Kasumi-1 (cell line): ENCODE measurements around the gene CLIP4.

ENCODE experiments used
- DNase-seq, 2 experiments: peaks; one replicate each; lab custom pipeline; 2025; lab: John Stamatoyannopoulos, UW

CLIP4 gene

GRCh38 chr2:29189052-29189451, 73.8 kb downstream of the CLIP4 start:
- no peak for DNase-seq

DNA sequence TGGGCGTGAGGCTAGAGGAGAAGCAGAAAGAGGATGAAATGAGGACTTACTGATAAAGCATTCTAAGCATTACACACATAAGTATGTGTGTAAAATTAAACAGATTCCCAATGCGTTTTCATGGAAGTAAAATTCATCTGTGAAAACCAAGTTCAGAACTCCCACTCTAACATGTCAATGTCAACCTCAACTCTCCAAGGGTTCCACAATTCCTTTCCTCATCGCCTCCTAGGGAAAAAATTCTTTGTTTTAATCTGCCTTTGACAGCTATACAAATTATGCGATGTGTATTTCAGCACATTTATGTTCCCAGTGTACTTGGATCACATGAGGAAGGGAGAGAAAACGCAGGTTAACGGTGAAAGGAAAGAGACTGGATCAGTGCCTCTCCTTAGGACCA, 76.6 kb downstream of the CLIP4 start:
- no peak for DNase-seq

GRCh38 chr2:29192526-29192925, 77.3 kb downstream of the CLIP4 start:
- no peak for DNase-seq

GRCh38 chr2:29193111-29193510, 77.9 kb downstream of the CLIP4 start:
- DNase-seq: no peak

DNA sequence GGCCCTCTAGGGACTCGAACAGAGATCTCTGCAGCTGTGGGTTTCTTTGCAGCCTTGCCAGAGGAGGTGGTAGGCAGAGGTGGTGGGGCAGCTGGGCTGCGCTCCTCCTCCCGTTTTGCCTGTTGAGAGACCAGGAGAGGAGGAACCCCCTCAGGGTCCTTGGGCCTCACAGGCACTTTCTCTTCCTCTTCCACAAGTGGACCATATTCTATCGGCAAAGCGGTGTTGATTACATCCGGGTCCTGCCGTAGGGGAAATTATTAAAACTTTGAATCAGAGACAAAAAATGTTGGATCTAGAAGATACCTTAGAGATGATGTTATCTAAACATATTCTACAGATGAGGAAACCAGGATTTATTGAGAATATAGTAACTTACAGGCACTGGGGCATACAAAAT, 78.5 kb downstream of the CLIP4 start:
- DNase-seq: no peak

DNA sequence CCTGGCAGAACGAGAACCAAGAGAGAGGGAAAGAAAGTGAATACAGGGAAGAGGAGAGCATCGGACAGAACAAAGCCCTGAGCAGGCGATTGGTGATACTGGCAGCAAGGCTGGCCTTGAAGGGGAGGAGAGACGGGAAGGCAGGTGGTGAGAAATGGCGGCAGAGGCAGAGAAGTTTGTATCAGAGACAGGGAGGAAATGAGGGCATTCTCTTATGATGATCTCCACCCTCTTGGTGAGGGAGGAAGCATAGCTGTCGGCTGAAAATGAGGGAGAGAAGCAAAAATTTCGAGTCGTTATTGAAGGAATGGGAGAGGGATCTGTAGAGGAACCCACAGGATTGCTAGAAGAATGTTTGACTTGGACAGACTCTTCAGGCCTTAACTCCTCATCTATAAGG, 80.6 kb downstream of the CLIP4 start:
- no peak for DNase-seq

- DNase-seq: peak; percentile 59 to 66
Measured at GRCh38 chr2:29196792-29197788, 81.9 kb downstream of the CLIP4 start.

GRCh38 chr2:29201979-29202378, 86.8 kb downstream of the CLIP4 start:
- no peak for DNase-seq

DNA sequence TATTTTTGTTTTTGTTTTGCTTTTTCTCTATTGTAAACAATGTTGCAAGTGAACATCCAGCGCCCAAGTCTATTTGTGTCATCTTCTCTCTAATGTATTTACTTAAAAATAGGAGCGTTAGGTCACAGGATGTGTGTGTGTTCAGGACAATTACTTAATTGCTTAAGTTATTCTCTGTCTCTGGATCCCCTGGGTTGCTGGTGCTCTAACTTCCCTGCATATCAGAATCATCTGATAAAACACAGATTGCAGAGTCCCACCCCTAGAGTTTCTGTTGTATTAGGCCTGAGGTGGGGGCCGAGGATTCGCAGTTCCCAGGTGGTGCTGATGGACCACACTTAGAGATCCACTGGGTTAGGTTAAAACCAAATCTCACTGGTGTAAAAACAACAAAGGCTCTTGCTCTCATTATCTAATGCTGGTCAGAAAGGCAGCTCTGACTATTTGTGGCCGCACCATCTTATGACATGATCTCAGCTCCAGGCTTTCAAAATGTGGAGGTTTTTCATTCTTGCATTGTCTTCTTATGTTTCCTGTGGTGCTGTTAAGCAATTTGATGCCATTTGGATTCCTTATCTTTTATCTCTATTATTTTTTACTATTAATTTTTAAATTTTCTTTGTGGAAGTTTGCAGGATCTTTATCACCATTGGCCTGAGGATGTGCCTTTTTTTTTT, 87.7 kb downstream of the CLIP4 start:
- no peak for DNase-seq

DNA sequence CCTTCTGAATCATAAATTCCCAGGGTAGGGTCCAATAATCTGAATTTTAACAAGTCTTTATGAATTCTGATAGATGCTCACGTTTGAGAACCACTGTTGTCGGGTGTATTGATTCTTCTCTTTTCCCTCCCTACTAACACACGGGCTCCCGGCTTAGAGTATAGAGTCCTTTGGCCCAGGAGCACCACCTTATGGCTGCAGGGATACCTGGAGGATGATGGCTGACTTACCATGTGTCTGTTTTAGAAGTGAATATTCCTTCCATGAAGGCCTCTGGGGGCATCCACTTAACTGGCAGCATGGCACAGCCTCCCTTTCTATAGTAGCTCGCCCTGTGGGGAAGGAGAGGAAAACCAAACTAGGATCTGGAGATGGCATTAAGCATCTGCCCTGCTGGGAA, 91.7 kb downstream of the CLIP4 start:
- no peak for DNase-seq

DNA sequence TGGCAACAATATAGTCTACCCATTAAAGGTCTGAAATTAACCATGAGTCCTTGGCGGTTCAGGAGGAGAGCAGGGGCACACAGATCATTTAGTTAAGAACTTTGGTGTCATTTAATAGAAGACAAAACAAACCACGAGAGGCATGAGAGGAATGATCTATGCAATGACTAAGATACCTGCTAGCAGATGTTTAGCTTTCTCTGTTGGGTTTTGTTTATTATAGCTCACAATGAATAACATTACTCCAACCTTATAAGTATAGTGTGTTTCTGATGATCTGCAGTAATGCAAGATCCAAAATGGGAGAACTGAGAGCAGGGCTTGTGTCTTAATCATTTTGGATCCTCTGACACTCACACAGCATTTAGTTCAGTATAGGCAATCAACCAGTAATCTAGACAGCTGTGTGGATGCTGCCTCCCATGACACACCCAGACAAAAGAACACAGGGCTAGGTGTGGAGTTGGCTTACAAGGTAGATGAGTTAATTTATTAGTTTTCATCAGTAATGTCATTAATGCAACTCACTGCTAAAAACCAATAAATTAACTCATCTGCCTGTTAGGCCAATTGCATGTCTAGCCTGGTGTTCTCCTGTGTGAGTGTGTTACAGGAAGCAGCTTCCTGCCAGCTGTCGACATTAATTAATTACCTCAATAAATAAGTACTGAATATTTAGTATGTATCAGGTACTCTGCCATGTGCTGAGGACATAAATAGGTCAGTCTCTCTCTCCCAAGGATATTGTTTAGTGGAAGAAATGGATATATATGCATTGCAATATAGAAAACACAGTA, 92.3 kb downstream of the CLIP4 start:
- DNase-seq: no peak

DNA sequence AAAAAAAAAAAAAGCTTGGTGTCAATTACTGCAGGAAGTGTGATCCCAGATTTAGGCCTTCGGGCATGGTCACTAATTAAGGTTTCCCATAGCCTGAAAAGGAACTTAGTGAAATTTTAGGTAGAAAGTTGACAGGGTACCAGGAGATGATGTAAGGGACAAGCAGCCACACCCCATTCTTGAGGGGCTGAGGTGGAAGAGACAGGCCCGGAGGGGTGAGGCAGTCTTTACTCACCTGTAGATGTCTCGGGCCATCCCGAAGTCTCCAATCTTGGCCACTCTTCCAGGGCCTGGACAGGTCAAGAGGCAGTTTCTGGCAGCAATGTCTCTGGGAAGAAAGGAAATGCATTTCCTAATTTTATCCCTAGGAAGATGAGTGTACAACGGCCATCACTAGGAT, 94.3 kb downstream of the CLIP4 start:
- no peak for DNase-seq

- no peak for DNase-seq
Measured at GRCh38 chr2:29212009-29212408, 96.8 kb downstream of the CLIP4 start.

DNA sequence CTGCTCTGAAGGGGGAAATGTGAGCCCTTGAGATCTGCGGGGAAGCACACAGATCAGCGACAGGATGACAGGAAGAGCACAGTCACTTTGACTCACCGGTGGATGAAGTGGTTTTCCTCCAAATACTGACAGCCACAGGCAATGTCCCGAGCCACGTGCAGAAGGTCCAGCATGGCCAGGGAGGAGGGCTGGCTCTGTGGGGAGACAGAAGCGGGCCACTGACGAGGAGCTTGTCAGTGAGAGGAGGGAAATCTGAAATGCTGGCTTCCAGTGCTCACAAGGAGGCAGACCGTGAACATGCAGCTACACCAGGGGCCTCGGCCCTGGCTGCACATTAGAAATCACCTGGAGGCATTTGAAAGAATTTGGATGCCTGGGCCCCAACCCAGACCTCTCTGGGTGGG, 98.7 kb downstream of the CLIP4 start:
- DNase-seq: no peak

DNA sequence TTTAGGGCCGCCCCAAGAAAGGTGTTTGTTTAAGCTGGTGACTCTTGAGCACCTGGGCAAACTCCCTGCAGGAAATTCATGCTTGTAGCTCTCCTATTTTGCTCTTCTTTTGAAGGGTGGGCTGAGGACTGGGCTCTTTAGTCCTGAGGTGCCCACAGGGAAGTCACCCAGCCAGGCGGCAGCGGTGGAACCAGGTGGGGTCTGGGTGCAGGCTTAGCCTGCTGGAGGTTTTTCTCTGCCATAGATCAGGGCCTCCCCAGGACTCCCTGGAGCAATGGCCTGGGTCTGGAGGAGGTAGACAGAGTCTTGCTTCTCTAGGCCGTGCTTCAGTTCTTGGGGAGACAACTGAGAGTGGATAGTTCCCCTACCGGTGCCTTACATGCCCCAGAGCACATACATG, 99.9 kb downstream of the CLIP4 start:
- DNase-seq: no peak

DNA sequence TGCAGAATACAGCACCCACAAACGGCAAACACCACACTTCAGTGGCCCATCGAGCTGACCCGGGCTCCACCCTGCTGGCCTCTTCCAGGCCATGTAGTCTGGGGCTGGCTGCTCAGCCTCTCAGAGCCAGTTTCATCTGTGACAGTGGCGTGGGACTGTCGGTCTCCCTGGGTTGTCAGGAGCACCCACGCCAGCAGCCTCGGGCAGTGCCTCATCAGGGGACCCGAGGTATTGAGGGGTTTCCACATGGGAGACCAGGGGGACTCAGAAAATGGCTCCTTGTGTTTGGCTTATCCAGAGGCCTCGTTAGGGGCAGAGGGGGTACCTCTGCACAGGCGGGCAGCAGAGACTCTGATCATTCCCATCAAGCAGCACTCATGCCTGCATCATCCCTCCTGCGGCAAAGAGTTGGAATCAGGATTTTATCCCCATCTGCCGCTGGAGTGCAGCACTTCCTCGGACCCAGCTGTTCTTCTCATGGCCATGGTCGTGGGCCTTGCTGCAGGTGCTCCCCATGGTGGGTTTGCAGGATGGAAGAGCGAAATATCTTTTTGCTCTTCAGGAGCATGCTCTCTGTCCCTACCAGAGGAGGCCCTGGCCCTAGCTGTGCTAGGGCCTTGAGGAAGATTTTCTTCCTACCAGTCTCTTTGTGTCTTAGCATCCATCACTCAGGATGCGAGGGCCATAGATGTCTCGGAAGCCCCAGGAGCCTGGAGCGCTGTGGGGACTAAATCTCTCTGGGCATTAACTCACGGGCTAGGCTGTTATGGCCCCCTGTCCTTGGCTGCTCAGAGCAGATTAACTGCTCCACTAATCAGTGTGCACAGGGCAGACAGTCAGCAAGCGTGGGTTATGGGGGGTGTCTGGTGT, 100.8 kb downstream of the CLIP4 start:
- no peak for DNase-seq

GRCh38 chr2:29216609-29216909, 101.3 kb downstream of the CLIP4 start:
- DNase-seq: no peak

DNA sequence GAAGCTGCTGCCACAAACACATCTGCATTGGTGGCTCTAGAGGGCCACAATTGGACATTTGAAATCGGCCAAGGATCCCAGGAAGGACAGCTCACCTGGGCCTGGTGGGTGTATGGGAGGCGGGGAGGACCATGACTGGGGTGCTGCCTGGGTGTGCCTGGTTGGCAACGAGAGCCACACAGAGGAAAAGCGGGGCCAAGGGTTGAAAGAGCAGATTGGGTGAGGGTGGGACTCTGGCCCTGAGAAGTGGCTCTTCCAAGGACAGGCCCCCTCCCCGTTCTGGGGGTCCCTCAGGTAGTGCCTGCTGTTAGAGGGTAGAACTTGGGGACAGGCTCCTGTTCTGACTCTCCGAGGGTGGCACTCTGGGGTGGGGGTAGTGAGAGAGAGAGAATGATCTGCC, 102.9 kb downstream of the CLIP4 start:
- no peak for DNase-seq

GRCh38 chr2:29218550-29219125, 103.4 kb downstream of the CLIP4 start:
- DNase-seq: no peak

- no peak for DNase-seq
Measured at GRCh38 chr2:29219374-29219773, 104.2 kb downstream of the CLIP4 start.

DNA sequence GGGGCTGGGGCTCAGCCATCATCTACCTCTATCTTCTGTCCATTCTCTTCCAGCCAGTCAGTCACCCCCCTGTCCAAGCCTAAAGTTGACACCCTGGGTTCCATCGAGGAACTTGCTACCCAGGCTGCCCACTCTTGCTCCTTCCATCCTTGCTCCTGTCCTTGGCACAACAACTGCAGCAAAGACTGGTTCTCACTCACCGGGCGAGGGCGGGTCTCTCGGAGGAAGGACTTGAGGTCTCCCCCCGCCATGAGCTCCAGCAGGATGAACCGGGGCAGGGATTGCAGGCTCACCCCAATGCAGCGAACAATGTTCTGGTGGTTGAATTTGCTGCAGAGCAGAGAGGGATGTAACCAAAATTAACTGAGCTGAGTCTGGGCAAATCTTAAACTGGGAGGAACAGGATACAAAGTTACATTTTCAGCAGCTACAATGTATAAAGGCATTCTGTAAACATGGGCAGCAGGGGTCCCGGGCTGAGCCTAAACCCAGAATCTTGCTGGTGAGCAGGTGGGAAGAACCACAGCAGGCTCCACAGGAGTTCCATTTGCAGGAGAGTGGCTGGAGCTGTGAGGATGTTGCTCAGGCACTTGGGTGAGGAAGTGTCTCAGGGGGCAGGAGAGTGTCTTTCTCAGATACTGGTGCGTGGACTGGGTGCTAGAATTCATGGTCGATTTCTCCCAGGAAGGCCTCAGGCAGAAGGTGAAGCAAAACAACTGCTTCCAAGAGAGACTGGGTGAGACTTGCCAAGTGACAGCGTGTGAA, 105.5 kb downstream of the CLIP4 start:
- no peak for DNase-seq
